SK-N-SH treated with all-trans-retinoic acid at 6 μM for 48 hours (cell line): ENCODE measurements around the gene CFAP52.

ENCODE experiments used
- ATAC-seq: fragments of 200-7000 bp; cut with Tn5 transposase; 3 replicates; pipeline ENCODE4 v1.9.1; 2020; ENCODE audit warnings: mild to moderate bottlenecking, moderate library complexity
- BACH2 ChIP-seq: fragments of 250-450 bp; sonication (Bioruptor Pico); IDR thresholded peaks from 2 replicates; pipeline ENCODE4 v1.9.0; 2021; ENCODE audit warnings: mild to moderate bottlenecking, borderline replicate concordance
- CSDC2 ChIP-seq: fragments of 250-450 bp; sonication (Bioruptor Pico); IDR thresholded peaks from 2 replicates; pipeline ENCODE4 v1.5.0; 2020; ENCODE audit warnings: mild to moderate bottlenecking, moderate library complexity
- ESRRG ChIP-seq: fragments of 250-450 bp; sonication (Bioruptor Pico); IDR thresholded peaks from 2 replicates; pipeline ENCODE4 v1.6.1; 2021; ENCODE audit warnings: mild to moderate bottlenecking
- GLIS3 ChIP-seq: fragments of 250-450 bp; sonication (Bioruptor Pico); IDR thresholded peaks from 2 replicates; pipeline ENCODE4 v1.5.0; 2020; ENCODE audit warnings: mild to moderate bottlenecking, moderate library complexity
- ISL1 ChIP-seq: fragments of 250-450 bp; sonication (Bioruptor Pico); IDR thresholded peaks from 2 replicates; pipeline ENCODE4 v2.1.2; 2022; ENCODE audit warnings: mild to moderate bottlenecking, moderate library complexity
- OSR1 ChIP-seq: fragments of 250-450 bp; sonication (Bioruptor Pico); IDR thresholded peaks from 2 replicates; pipeline ENCODE4 v1.8.0; 2022; ENCODE audit warnings: moderate library complexity, mild to moderate bottlenecking, inconsistent platforms
- PPARA ChIP-seq: fragments of 250-450 bp; sonication (Bioruptor Pico); IDR thresholded peaks from 2 replicates; pipeline ENCODE4 v1.5.0; 2020; ENCODE audit warnings: mild to moderate bottlenecking, borderline replicate concordance
- RARB ChIP-seq: fragments of 250-450 bp; sonication (Bioruptor Pico); IDR thresholded peaks from 2 replicates; pipeline ENCODE4 v1.8.0; 2021; ENCODE audit warnings: mild to moderate bottlenecking, moderate library complexity
- SNAI2 ChIP-seq: fragments of 250-450 bp; sonication (Bioruptor Pico); IDR thresholded peaks from 2 replicates; pipeline ENCODE4 v1.5.0; 2020; ENCODE audit warnings: mild to moderate bottlenecking, moderate library complexity
- TCF4 ChIP-seq: fragments of 250-450 bp; sonication (Bioruptor Pico); IDR thresholded peaks from 2 replicates; pipeline ENCODE4 v1.8.0; 2021; ENCODE audit warnings: mild to moderate bottlenecking, moderate library complexity, borderline replicate concordance
- TOX ChIP-seq: fragments of 250-450 bp; sonication (Bioruptor Pico); IDR thresholded peaks from 2 replicates; pipeline ENCODE4 v1.8.0; 2021; ENCODE audit warnings: mild to moderate bottlenecking, moderate library complexity, borderline replicate concordance
- ZC3H10 ChIP-seq: fragments of 250-450 bp; sonication (Bioruptor Pico); IDR thresholded peaks from 2 replicates; pipeline ENCODE4 v1.5.1; 2021; ENCODE audit warnings: mild to moderate bottlenecking, moderate library complexity
- ZFP30 ChIP-seq: fragments of 450-650 bp; formaldehyde crosslinking; IDR thresholded peaks from 2 replicates; pipeline ENCODE4 v1.5.0; 2022; ENCODE audit warnings: mild to moderate bottlenecking, moderate library complexity
- ZNF565 ChIP-seq: fragments of 450-650 bp; formaldehyde crosslinking; conservative IDR thresholded peaks from 2 replicates; pipeline ENCODE4 v1.5.0; 2020; ENCODE audit warnings: low read depth, mild to moderate bottlenecking, moderate library complexity
- ZNF8 ChIP-seq: fragments of 450-650 bp; formaldehyde crosslinking; IDR thresholded peaks from 2 replicates; pipeline ENCODE4 v1.5.0; 2020; ENCODE audit warnings: mild to moderate bottlenecking, moderate library complexity
- TF ChIP-seq, protein P1 (sequence below): fragments of 250-450 bp; sonication (Bioruptor Pico); IDR thresholded peaks from 2 replicates; pipeline ENCODE4 v1.5.0; 2020; ENCODE audit warnings: mild to moderate bottlenecking, moderate library complexity
- TF ChIP-seq, protein P2 (sequence below): fragments of 250-450 bp; sonication (Bioruptor Pico); IDR thresholded peaks from 2 replicates; pipeline ENCODE4 v1.5.1; 2021; ENCODE audit warnings: mild to moderate bottlenecking, moderate library complexity
- TF ChIP-seq, protein P3 (sequence below): fragments of 250-450 bp; sonication (Bioruptor Pico); IDR thresholded peaks from 2 replicates; pipeline ENCODE4 v1.5.1; 2020; ENCODE audit warnings: low read depth, mild to moderate bottlenecking, moderate library complexity
- TF ChIP-seq, protein P4 (sequence below): fragments of 250-450 bp; sonication (Bioruptor Pico); IDR thresholded peaks from 2 replicates; pipeline ENCODE4 v1.8.0; 2021; ENCODE audit warnings: low read depth, mild to moderate bottlenecking, moderate library complexity, borderline replicate concordance
- TF ChIP-seq, protein P5 (sequence below): fragments of 250-450 bp; sonication (Bioruptor Pico); IDR thresholded peaks from 2 replicates; pipeline ENCODE4 v1.8.0; 2020; ENCODE audit warnings: mild to moderate bottlenecking, moderate library complexity, borderline replicate concordance

CFAP52 gene

DNA sequence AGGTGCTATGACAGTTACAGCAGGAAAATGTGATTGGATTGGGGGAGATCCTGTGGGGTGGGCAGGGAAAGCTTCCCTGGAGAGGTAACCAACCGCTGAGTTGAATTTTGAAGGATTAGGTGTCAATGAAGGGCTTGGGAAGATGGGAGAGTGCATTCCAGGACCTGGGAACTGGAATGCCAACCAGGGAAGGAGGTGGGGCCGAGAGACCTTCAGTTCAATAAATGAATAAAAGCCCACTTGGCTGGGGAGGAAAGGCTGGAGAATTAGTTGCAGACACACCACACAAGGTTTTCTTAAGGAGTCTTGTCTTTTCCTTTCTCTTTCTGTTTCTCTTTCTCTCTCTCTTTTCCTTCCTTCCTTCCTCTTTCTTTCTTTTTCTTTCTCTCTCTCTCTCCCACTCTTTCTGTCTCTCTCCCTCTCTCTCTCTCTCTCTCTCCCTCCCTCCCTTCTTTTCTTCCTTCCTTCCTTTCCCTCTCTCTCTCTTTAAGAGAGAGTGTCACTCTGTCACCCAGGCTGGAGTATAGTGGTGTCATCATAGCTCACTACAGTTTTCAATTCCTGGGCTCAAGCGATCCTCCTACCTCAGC is 72.2 kb downstream of the CFAP52 start (continued):
- TF ChIP-seq, protein P1, sequence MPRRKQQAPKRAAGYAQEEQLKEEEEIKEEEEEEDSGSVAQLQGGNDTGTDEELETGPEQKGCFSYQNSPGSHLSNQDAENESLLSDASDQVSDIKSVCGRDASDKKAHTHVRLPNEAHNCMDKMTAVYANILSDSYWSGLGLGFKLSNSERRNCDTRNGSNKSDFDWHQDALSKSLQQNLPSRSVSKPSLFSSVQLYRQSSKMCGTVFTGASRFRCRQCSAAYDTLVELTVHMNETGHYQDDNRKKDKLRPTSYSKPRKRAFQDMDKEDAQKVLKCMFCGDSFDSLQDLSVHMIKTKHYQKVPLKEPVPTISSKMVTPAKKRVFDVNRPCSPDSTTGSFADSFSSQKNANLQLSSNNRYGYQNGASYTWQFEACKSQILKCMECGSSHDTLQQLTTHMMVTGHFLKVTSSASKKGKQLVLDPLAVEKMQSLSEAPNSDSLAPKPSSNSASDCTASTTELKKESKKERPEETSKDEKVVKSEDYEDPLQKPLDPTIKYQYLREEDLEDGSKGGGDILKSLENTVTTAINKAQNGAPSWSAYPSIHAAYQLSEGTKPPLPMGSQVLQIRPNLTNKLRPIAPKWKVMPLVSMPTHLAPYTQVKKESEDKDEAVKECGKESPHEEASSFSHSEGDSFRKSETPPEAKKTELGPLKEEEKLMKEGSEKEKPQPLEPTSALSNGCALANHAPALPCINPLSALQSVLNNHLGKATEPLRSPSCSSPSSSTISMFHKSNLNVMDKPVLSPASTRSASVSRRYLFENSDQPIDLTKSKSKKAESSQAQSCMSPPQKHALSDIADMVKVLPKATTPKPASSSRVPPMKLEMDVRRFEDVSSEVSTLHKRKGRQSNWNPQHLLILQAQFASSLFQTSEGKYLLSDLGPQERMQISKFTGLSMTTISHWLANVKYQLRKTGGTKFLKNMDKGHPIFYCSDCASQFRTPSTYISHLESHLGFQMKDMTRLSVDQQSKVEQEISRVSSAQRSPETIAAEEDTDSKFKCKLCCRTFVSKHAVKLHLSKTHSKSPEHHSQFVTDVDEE (CRISPR knock-in tag), result no peak
- TF ChIP-seq PPARA (CRISPR knock-in tag) (no peak), TCF4 (no peak)
- TF ChIP-seq, all 23 proteins: peak for 0

DNA sequence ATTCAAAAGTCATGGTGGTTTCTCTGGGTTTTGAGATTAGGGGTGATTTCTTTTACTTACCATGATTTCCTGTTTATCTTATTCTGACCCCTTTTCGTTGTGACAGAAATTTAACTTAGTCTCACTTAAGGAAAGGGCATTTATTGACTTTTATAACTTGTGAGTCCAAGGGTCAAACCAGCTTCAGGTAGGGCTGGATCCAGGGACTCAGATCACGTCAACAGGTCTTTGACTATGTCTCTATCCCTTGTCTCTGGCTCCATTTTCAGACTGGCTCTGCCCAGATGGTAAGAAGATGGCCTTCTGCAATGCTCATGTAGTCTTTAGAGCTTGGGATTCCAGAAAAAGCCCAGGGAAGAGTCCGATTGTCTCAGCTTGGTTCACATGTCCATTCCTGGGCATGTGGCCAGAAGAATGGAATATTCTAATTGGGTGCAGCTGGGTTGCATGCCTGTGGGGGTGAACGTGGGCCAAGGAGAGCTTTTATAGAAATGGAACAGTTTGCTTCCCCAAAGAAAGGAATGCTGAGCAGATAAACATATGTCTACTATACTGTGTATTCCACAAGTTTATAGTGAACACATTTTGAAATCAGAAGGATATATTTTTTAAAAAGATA is 82.3 kb downstream of the CFAP52 start:
- no peak for ATAC-seq
- TF ChIP-seq BACH2 (CRISPR knock-in tag) (no peak), ZNF565 (CRISPR knock-in tag) (no peak), RARB (CRISPR knock-in tag) (no peak), ZNF8 (no peak), ZFP30 (no peak), ISL1 (CRISPR knock-in tag) (no peak), ESRRG (CRISPR knock-in tag) (no peak), CSDC2 (CRISPR knock-in tag) (no peak), TCF4 (no peak), SNAI2 (CRISPR knock-in tag) (no peak), ZC3H10 (CRISPR knock-in tag) (no peak), TOX (CRISPR knock-in tag) (no peak), GLIS3 (CRISPR knock-in tag) (no peak), OSR1 (no peak)
- TF ChIP-seq, protein P1 (CRISPR knock-in tag), result no peak
- TF ChIP-seq, protein P2, sequence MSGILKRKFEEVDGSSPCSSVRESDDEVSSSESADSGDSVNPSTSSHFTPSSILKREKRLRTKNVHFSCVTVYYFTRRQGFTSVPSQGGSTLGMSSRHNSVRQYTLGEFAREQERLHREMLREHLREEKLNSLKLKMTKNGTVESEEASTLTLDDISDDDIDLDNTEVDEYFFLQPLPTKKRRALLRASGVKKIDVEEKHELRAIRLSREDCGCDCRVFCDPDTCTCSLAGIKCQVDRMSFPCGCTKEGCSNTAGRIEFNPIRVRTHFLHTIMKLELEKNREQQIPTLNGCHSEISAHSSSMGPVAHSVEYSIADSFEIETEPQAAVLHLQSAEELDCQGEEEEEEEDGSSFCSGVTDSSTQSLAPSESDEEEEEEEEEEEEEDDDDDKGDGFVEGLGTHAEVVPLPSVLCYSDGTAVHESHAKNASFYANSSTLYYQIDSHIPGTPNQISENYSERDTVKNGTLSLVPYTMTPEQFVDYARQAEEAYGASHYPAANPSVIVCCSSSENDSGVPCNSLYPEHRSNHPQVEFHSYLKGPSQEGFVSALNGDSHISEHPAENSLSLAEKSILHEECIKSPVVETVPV (CRISPR knock-in tag), result no peak
- TF ChIP-seq, protein P3, sequence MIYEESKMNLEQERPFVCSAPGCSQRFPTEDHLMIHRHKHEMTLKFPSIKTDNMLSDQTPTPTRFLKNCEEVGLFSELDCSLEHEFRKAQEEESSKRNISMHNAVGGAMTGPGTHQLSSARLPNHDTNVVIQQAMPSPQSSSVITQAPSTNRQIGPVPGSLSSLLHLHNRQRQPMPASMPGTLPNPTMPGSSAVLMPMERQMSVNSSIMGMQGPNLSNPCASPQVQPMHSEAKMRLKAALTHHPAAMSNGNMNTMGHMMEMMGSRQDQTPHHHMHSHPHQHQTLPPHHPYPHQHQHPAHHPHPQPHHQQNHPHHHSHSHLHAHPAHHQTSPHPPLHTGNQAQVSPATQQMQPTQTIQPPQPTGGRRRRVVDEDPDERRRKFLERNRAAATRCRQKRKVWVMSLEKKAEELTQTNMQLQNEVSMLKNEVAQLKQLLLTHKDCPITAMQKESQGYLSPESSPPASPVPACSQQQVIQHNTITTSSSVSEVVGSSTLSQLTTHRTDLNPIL (CRISPR knock-in tag), result no peak
- TF ChIP-seq, protein P4, sequence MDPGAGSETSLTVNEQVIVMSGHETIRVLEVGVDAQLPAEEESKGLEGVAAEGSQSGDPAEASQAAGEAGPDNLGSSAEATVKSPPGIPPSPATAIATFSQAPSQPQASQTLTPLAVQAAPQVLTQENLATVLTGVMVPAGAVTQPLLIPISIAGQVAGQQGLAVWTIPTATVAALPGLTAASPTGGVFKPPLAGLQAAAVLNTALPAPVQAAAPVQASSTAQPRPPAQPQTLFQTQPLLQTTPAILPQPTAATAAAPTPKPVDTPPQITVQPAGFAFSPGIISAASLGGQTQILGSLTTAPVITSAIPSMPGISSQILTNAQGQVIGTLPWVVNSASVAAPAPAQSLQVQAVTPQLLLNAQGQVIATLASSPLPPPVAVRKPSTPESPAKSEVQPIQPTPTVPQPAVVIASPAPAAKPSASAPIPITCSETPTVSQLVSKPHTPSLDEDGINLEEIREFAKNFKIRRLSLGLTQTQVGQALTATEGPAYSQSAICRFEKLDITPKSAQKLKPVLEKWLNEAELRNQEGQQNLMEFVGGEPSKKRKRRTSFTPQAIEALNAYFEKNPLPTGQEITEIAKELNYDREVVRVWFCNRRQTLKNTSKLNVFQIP (CRISPR knock-in tag), result no peak
- TF ChIP-seq, protein P5, sequence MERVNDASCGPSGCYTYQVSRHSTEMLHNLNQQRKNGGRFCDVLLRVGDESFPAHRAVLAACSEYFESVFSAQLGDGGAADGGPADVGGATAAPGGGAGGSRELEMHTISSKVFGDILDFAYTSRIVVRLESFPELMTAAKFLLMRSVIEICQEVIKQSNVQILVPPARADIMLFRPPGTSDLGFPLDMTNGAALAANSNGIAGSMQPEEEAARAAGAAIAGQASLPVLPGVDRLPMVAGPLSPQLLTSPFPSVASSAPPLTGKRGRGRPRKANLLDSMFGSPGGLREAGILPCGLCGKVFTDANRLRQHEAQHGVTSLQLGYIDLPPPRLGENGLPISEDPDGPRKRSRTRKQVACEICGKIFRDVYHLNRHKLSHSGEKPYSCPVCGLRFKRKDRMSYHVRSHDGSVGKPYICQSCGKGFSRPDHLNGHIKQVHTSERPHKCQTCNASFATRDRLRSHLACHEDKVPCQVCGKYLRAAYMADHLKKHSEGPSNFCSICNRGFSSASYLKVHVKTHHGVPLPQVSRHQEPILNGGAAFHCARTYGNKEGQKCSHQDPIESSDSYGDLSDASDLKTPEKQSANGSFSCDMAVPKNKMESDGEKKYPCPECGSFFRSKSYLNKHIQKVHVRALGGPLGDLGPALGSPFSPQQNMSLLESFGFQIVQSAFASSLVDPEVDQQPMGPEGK (CRISPR knock-in tag), result no peak
